Natural killer cell (primary cell): ENCODE data around the gene E2F3. TPM values are rescaled to one million over a fixed set of nuclear protein-coding genes. Genes with fewer than 3 reads are reported as not detected.

Source experiments
- ATAC-seq, 3 donors: fragments of 150-1000 bp in 2 of 3; fragments of 200-7000 bp in 1 of 3; cut with Tn5 transposase; 1 replicate in 1 of 3; 2 replicates in 2 of 3; pipeline ENCODE4 v1.10.0; 2021; ENCODE audit warnings: mild to moderate bottlenecking in 2 of 3, moderate library complexity in 2 of 3
- DNase-seq, 2 donors: peaks; one replicate each; pipeline versions ENCODE4 v3.0.0 to v3.0.0-alpha.2; 2013 to 2021; ENCODE audit warnings: mixed read lengths in 1 of 2
- H3K27ac ChIP-seq: one replicate; pipeline ENCODE4 v1.5.1; 2013; ENCODE audit warnings: mild to moderate bottlenecking, low read length
- H3K27me3 ChIP-seq: one replicate; pipeline ENCODE4 v1.6.1; 2013; ENCODE audit warnings: low read length; ENCODE audit not compliant: control insufficient read depth, insufficient read depth
- H3K36me3 ChIP-seq: one replicate; pipeline ENCODE4 v1.6.1; 2013; ENCODE audit warnings: low read length; ENCODE audit not compliant: control insufficient read depth, insufficient read depth
- H3K4me1 ChIP-seq: one replicate; pipeline ENCODE4 v1.6.1; 2013; ENCODE audit warnings: low read length; ENCODE audit not compliant: control insufficient read depth, insufficient read depth
- H3K4me3 ChIP-seq: one replicate; pipeline ENCODE4 v1.5.1; 2013; ENCODE audit warnings: low read length
- H3K9me3 ChIP-seq: one replicate; pipeline ENCODE4 v1.6.1; 2013; ENCODE audit warnings: low read length; ENCODE audit not compliant: control insufficient read depth, insufficient read depth
- H3K27ac Mint-ChIP-seq, 2 donors: one replicate each; pipeline ENCODE4 v1.8.0; 2022; ENCODE audit warnings: mild to moderate bottlenecking in 2 of 2, mixed read lengths in 2 of 2, moderate library complexity in 1 of 2
- H3K27me3 Mint-ChIP-seq, 2 donors: one replicate each; pipeline ENCODE4 v1.8.0; 2022; ENCODE audit warnings: low read depth in 2 of 2, mixed read lengths in 2 of 2
- H3K36me3 Mint-ChIP-seq: one replicate; pipeline ENCODE4 v1.8.0; 2022; ENCODE audit warnings: mixed read lengths
- H3K4me1 Mint-ChIP-seq, 2 donors: one replicate each; pipeline ENCODE4 v1.8.0; 2022; ENCODE audit warnings: mixed read lengths in 2 of 2
- H3K4me3 Mint-ChIP-seq: one replicate; pipeline ENCODE4 v1.8.0; 2022; ENCODE audit warnings: mild to moderate bottlenecking, moderate library complexity, mixed read lengths
- H3K9me3 Mint-ChIP-seq, 2 donors: one replicate each; pipeline ENCODE4 v1.8.0; 2022; ENCODE audit warnings: mixed read lengths in 2 of 2
- CTCF ChIP-seq: fragments of 200-600 bp; IDR thresholded peaks from one replicate; pipeline ENCODE4 v1.8.0; 2022; ENCODE audit warnings: antibody characterized with exemption
- WGBS: methylation state at CpG from one replicate; pipeline ENCODE4 v1.1.7; 2013; ENCODE audit warnings: missing lambda C conversion rate; ENCODE audit not compliant: insufficient coverage; 5-methylcytosine and 5-hydroxymethylcytosine counted together
- intact Hi-C: fragments of 100-400 bp; cut with micrococcal nuclease; formaldehyde crosslinking; loops from one replicate; pipeline ENCODE4 v1.14.2; 2022
- total RNA-seq, 4 donors: library from RNA; stranded (reverse); fragments of 120-200 nt in 1 of 4; gene quantifications; one replicate each; pipeline versions ENCODE4 v1.2.3 to v1.2.4, GENCODE V29; 2013 to 2022

The E2F3 gene
- total RNA-seq, 3 donors from 2014 or later (not counting 1 experiment from before 2014, with no cell fraction given), result 8.2 to 14.7 (median 12.2) TPM

GRCh38 chr6:20377623-20378265 lies 23.9 kb upstream of the E2F3 start:
- intact Hi-C loops, result no loop called here
- ATAC-seq (peak; percentile 78 to 97 (median 78)), DNase-seq (peak in 1 of 2 donors; percentile 13)
- Mint-ChIP-seq H3K36me3 (no peaks in the 10 kb centered on the region), H3K27ac (peak overlapping the region; percentile 51 to 88), H3K4me1 (peaks cover 17 to 19% of the 10 kb centered on the region in 2 donors), H3K4me3 (peak overlapping the region; percentile 57), H3K9me3 (no peaks in the 10 kb centered on the region), H3K27me3 (no peaks in the 10 kb centered on the region)
- Histone ChIP-seq H3K4me1 (peaks cover 4% of the 10 kb centered on the region), H3K9me3 (no peaks in the 10 kb centered on the region), H3K27ac (peak overlapping the region; percentile 21), H3K27me3 (no peaks in the 10 kb centered on the region), H3K4me3 (no peak overlapping the region), H3K36me3 (no peaks in the 10 kb centered on the region)
- no peak for TF ChIP-seq CTCF
- WGBS, result 55% methylated on average over 4 of the region's 5 CpGs

- Mint-ChIP-seq H3K9me3 (no peaks in the 10 kb centered on the region), H3K27me3 (no peaks in the 10 kb centered on the region), H3K4me3 (no peak overlapping the region), H3K27ac (no peak overlapping the region), H3K36me3 (no peaks in the 10 kb centered on the region), H3K4me1 (peaks cover 17 to 19% of the 10 kb centered on the region in 2 donors)
- ATAC-seq (no peak), DNase-seq (no peak)
- Histone ChIP-seq H3K4me1 (peaks cover 4% of the 10 kb centered on the region), H3K4me3 (no peak overlapping the region), H3K36me3 (no peaks in the 10 kb centered on the region), H3K27me3 (no peaks in the 10 kb centered on the region), H3K9me3 (no peaks in the 10 kb centered on the region), H3K27ac (no peak overlapping the region)
- intact Hi-C loops, result no loop called here
- WGBS, result 83% methylated on average over 1 of the region's 1 CpG
- TF ChIP-seq CTCF, result no peak
Measured at GRCh38 chr6:20379231-20379630, 22.4 kb upstream of the E2F3 start.

- Histone ChIP-seq H3K36me3 (no peaks in the 10 kb centered on the region), H3K4me1 (no peaks in the 10 kb centered on the region), H3K27ac (no peak overlapping the region), H3K9me3 (no peaks in the 10 kb centered on the region), H3K27me3 (no peaks in the 10 kb centered on the region), H3K4me3 (no peak overlapping the region)
- Mint-ChIP-seq H3K4me3 (no peak overlapping the region), H3K4me1 (peaks cover 0 to 7% of the 10 kb centered on the region in 2 donors), H3K27me3 (no peaks in the 10 kb centered on the region), H3K36me3 (no peaks in the 10 kb centered on the region), H3K27ac (no peak overlapping the region), H3K9me3 (no peaks in the 10 kb centered on the region)
- no peak for ATAC-seq
- DNase-seq, result no peak
- 83% methylated on average over 1 of the region's 1 CpG for WGBS
- intact Hi-C loops, result no loop called here
- no peak for TF ChIP-seq CTCF
Measured at GRCh38 chr6:20386218-20386617, 15.5 kb upstream of the E2F3 start.

- Mint-ChIP-seq H3K27me3 (no peaks in the 10 kb centered on the region), H3K27ac (no peak overlapping the region), H3K9me3 (no peaks in the 10 kb centered on the region), H3K36me3 (no peaks in the 10 kb centered on the region), H3K4me1 (peaks cover 0 to 7% of the 10 kb centered on the region in 2 donors), H3K4me3 (no peak overlapping the region)
- TF ChIP-seq CTCF, result no peak
- H3K27me3 ChIP-seq, result no peaks in the 10 kb centered on the region
- no peak for DNase-seq
- no peaks in the 10 kb centered on the region for H3K36me3 ChIP-seq
- no peaks in the 10 kb centered on the region for H3K4me1 ChIP-seq
- 100% methylated on average over 1 of the region's 2 CpGs for WGBS
- no peaks in the 10 kb centered on the region for H3K9me3 ChIP-seq
- H3K4me3 ChIP-seq, result no peak overlapping the region
- no peak for ATAC-seq
- intact Hi-C loops, result no loop called here
- H3K27ac ChIP-seq, result no peak overlapping the region
Measured at GRCh38 chr6:20389066-20389465, 12.6 kb upstream of the E2F3 start.
